Activated CD8-positive, alpha-beta T cell treated with anti-CD3 and anti-CD28 coated beads for 36 hours (primary cell): ENCODE data around the gene MAPK8. TPM values are rescaled to one million over a fixed set of nuclear protein-coding genes. Genes with fewer than 3 reads are reported as not detected.

Source experiments
- ATAC-seq: fragments of 200-7000 bp; cut with Tn5 transposase; one replicate; pipeline ENCODE4 v1.10.0; 2021; ENCODE audit warnings: mild to moderate bottlenecking, moderate library complexity
- CTCF ChIA-PET: fragments of 350-600 bp; sonication (Branson Sonifier 250); formaldehyde crosslinking; loops from one replicate; lab custom pipeline; 2021; ENCODE audit warnings: antibody characterized with exemption; lab: Charles Lee
- POLR2A ChIA-PET: fragments of 350-600 bp; sonication (Branson Sonifier 250); formaldehyde crosslinking; loops from one replicate; lab custom pipeline; 2021; ENCODE audit warnings: antibody characterized with exemption; lab: Charles Lee
- DNase-seq: peaks from one replicate; pipeline ENCODE4 v3.0.0-alpha.2; 2020
- H3K27ac Mint-ChIP-seq: one replicate; pipeline ENCODE4 v1.8.0; 2021; ENCODE audit warnings: mild to moderate bottlenecking, mixed read lengths
- H3K27me3 Mint-ChIP-seq: one replicate; pipeline ENCODE4 v1.8.0; 2021; ENCODE audit warnings: mixed read lengths
- H3K36me3 Mint-ChIP-seq: one replicate; pipeline ENCODE4 v1.8.0; 2021; ENCODE audit warnings: low read depth, mixed read lengths
- H3K4me1 Mint-ChIP-seq: one replicate; pipeline ENCODE4 v1.8.0; 2021; ENCODE audit warnings: low read depth, mixed read lengths
- H3K4me3 Mint-ChIP-seq: one replicate; pipeline ENCODE4 v1.8.0; 2021; ENCODE audit warnings: mild to moderate bottlenecking, moderate library complexity, mixed read lengths
- H3K9me3 Mint-ChIP-seq: one replicate; pipeline ENCODE4 v1.8.0; 2021; ENCODE audit warnings: mixed read lengths
- CTCF ChIP-seq: fragments of 200-600 bp; IDR thresholded peaks from one replicate; pipeline ENCODE4 v1.8.0; 2022; ENCODE audit warnings: antibody characterized with exemption, mild to moderate bottlenecking
- intact Hi-C: fragments of 100-400 bp; cut with micrococcal nuclease; formaldehyde crosslinking; loops from one replicate; pipeline ENCODE4 v1.10.0; 2022
- total RNA-seq, 2 experiments: library from RNA; stranded (reverse); gene quantifications; one replicate each; pipeline ENCODE4 v1.2.3, GENCODE V29; 2021

The MAPK8 gene
- total RNA-seq, 2 experiments from 2014 or later = 40.5 to 41.1 TPM

- DNase-seq (peak; percentile 56), ATAC-seq (peak; percentile 28)
- peaks cover 2% of the 10 kb centered on the region for H3K36me3 Mint-ChIP-seq
- CTCF ChIA-PET = interaction anchor here (1.2 kb wide), 1 partner anchor 351 kb away, joined by 3 read pairs; no protein-coding TSS in a partner anchor
- no peak for TF ChIP-seq CTCF
- peaks cover 46% of the 10 kb centered on the region for H3K4me1 Mint-ChIP-seq
- H3K27me3 Mint-ChIP-seq = no peaks in the 10 kb centered on the region
- no peaks in the 10 kb centered on the region for H3K9me3 Mint-ChIP-seq
- H3K27ac Mint-ChIP-seq = peak overlapping the region; percentile 75
- POLR2A ChIA-PET = no interaction called here
- intact Hi-C loops = no loop called here
- peak overlapping the region; percentile 85 for H3K4me3 Mint-ChIP-seq
Measured at GRCh38 chr10:48306870-48307710, 613 bp downstream of the MAPK8 start.

GRCh38 chr10:48307711-48308018 lies 1.2 kb downstream of the MAPK8 start:
- CTCF ChIA-PET = interaction anchor here (1.1 to 1.2 kb wide), 2 partner anchors 16 to 351 kb away, joined by 3 read pairs; no protein-coding TSS in a partner anchor
- TF ChIP-seq CTCF = no peak
- intact Hi-C loops = no loop called here

GRCh38 chr10:48309711-48310226 lies 3.3 kb downstream of the MAPK8 start:
- peaks cover 66% of the 10 kb centered on the region for H3K4me1 Mint-ChIP-seq
- ATAC-seq = peak; percentile 34
- TF ChIP-seq CTCF = no peak
- POLR2A ChIA-PET = no interaction called here
- CTCF ChIA-PET = interaction anchor here (0.7 to 1.7 kb wide), 5 partner anchors 19 to 346 kb away, joined by 3 to 9 read pairs (median 3); no protein-coding TSS in a partner anchor
- no peaks in the 10 kb centered on the region for H3K9me3 Mint-ChIP-seq
- H3K4me3 Mint-ChIP-seq = no peak overlapping the region
- H3K27me3 Mint-ChIP-seq = no peaks in the 10 kb centered on the region
- intact Hi-C loops = no loop called here
- DNase-seq = no peak
- H3K27ac Mint-ChIP-seq = peak overlapping the region; percentile 26
- H3K36me3 Mint-ChIP-seq = peaks cover 2% of the 10 kb centered on the region

More at GRCh38 chr10:48307711-48308018, 1.2 kb downstream of the MAPK8 start:
- Mint-ChIP-seq H3K9me3 (no peaks in the 10 kb centered on the region), H3K4me1 (peaks cover 52% of the 10 kb centered on the region), H3K27ac (peak overlapping the region; percentile 75), H3K27me3 (no peaks in the 10 kb centered on the region), H3K36me3 (peaks cover 2% of the 10 kb centered on the region), H3K4me3 (peak overlapping the region; percentile 85)
- ATAC-seq (no peak), DNase-seq (no peak)
- POLR2A ChIA-PET = no interaction called here

GRCh38 chr10:48314107-48314506 lies 7.6 kb downstream of the MAPK8 start:
- no peak for ATAC-seq
- H3K9me3 Mint-ChIP-seq = no peaks in the 10 kb centered on the region
- peaks cover 54% of the 10 kb centered on the region for H3K4me1 Mint-ChIP-seq
- no peak overlapping the region for H3K4me3 Mint-ChIP-seq
- ChIA-PET POLR2A (interaction anchor here (1.0 kb wide), 1 partner anchor 28 kb away, joined by 4 read pairs; no protein-coding TSS in a partner anchor), CTCF (no interaction called here)
- H3K27ac Mint-ChIP-seq = no peak overlapping the region
- no peaks in the 10 kb centered on the region for H3K27me3 Mint-ChIP-seq
- no peaks in the 10 kb centered on the region for H3K36me3 Mint-ChIP-seq
- TF ChIP-seq CTCF = no peak
- no peak for DNase-seq
- intact Hi-C loops = no loop called here

GRCh38 chr10:48316236-48316635 lies 9.8 kb downstream of the MAPK8 start:
- no peak for DNase-seq
- no peak overlapping the region for H3K27ac Mint-ChIP-seq
- peaks cover 33% of the 10 kb centered on the region for H3K4me1 Mint-ChIP-seq
- H3K27me3 Mint-ChIP-seq = no peaks in the 10 kb centered on the region
- no peak overlapping the region for H3K4me3 Mint-ChIP-seq
- no peak for ATAC-seq
- H3K9me3 Mint-ChIP-seq = no peaks in the 10 kb centered on the region
- intact Hi-C loops = no loop called here
- no peak for TF ChIP-seq CTCF
- H3K36me3 Mint-ChIP-seq = peaks cover 4% of the 10 kb centered on the region
- ChIA-PET CTCF (interaction anchor here (1.2 kb wide), 1 partner anchor 16 kb away, joined by 3 read pairs; no protein-coding TSS in a partner anchor), POLR2A (no interaction called here)
